Measurements from ENCODE around the gene CARD14. TPM values are rescaled to one million over a fixed set of nuclear protein-coding genes. Genes with fewer than 3 reads are reported as not detected.

CARD14 gene
- total and polyA plus RNA-seq, 2 of the 13 experiments (the other 11 are each of a cell fraction or from before 2014, with no cell fraction given), result 0.11 TPM; not detected in 1

- TF ChIP-seq BCL3 (CRISPR knock-in tag; IDR thresholded peaks at IDR 0.05) (peak; percentile 98), SATB2 (CRISPR knock-in tag; IDR thresholded peaks at IDR 0.05) (no peak), TEAD2 (CRISPR knock-in tag; IDR thresholded peaks at IDR 0.05) (no peak), ZNF382 (CRISPR knock-in tag; IDR thresholded peaks at IDR 0.05; ENCODE audit: borderline replicate concordance) (no peak), AKNA (CRISPR knock-in tag; IDR thresholded peaks at IDR 0.05; ENCODE audit: borderline replicate concordance) (no peak), SKI (IDR thresholded peaks at IDR 0.05; ENCODE audit: partially characterized antibody) (peak; percentile 99), GLMP (CRISPR knock-in tag; IDR thresholded peaks at IDR 0.05; ENCODE audit: borderline replicate concordance) (no peak), TRAFD1 (CRISPR knock-in tag; IDR thresholded peaks at IDR 0.05; ENCODE audit: borderline replicate concordance) (no peak), ZNF367 (CRISPR knock-in tag; IDR thresholded peaks at IDR 0.05; ENCODE audit: borderline replicate concordance) (no peak), MYNN (CRISPR knock-in tag; IDR thresholded peaks at IDR 0.05; ENCODE audit: low read depth) (no peak), THAP7 (CRISPR knock-in tag; IDR thresholded peaks at IDR 0.05) (no peak), SOX13 (IDR thresholded peaks at IDR 0.05) (no peak), SOX13 (CRISPR knock-in tag; conservative IDR thresholded peaks at IDR 0.05 in 1 of 2, IDR thresholded peaks at IDR 0.05 in 1 of 2) (peak in 1 of 2 experiments; percentile 17; a peak in 1 of 4 replicates), ZNF143 (CRISPR knock-in tag; IDR thresholded peaks at IDR 0.05) (no peak), MED1 (CRISPR knock-in tag; IDR thresholded peaks at IDR 0.05) (no peak; the same call in 1 of the 2 replicates), KDM5B (CRISPR knock-in tag; IDR thresholded peaks at IDR 0.05; ENCODE audit: borderline replicate concordance) (no peak), ZNF704 (CRISPR knock-in tag; IDR thresholded peaks at IDR 0.05; ENCODE audit: borderline replicate concordance) (no peak)
Measured at GRCh38 chr17:80195671-80196529, 26.1 kb downstream of the CARD14 start (continued).
